ENCODE measurements around the gene PACS2.
A peak's percentile ranks its signal among the peaks of the same experiment; 100 is the strongest.

The PACS2 gene

DNA sequence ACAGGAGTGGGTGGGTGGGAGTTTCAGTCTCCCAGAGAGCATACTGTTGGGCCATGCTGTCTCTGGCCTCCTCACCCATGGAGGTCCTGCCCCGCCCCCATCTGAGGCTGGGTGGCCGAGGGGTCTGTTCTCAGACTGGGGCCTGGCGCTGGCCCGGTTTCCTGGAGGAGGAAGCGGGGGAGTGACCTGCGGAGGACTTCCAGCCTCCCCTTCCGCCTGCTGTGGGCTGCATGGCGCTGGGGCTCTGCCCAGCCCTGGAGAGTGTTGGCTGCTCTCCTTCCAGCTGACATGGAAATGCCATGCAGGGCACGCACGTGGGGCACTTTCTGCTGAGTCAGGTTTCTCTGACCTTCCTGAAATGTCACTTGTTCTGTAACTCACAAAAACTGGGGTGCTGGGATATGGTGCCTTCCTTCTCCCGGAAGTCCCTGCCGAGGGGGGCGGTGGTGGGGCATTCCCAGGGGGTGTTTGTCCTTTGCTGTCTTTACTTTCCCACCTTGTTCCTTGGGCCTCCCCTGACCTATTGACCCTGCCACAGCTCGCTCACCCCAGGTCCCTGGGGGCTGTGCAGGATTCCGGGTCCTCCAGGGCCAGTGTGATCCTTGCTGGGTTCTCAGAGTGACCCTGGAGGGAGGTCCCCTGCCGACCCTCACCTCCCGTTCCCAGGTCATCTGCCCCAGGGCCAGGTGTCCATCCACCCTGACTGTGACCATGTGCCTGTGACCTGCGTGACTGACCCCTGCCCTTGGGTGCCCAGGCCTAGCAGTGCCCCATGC, 23.6 kb downstream of the PACS2 start:
- Histone ChIP-seq H3K27me3 (ENCODE audit: insufficient read depth, poor library complexity, severe bottlenecking) (no peaks in the 10 kb centered on the region), H3K4me3 (ENCODE audit: severe bottlenecking) (no peak overlapping the region), H3K4me1 (ENCODE audit: insufficient read depth, poor library complexity, severe bottlenecking) (no peaks in the 10 kb centered on the region), H3K36me3 (ENCODE audit: low read depth) (no peaks in the 10 kb centered on the region), H3K9me3 (ENCODE audit: severe bottlenecking) (no peaks in the 10 kb centered on the region), H3K27ac (ENCODE audit: poor library complexity, severe bottlenecking) (no peak overlapping the region)
- TF ChIP-seq CTCF (IDR thresholded peaks at IDR 0.05; ENCODE audit: poor library complexity, severe bottlenecking): no peak
- no peak for ATAC-seq (ENCODE audit: low read depth)
- DNase-seq (ENCODE audit: low spot score): peak; percentile 65

GRCh38 chr14:105340821-105341733, 26.5 kb downstream of the PACS2 start:
- Histone ChIP-seq H3K9me3 (ENCODE audit: severe bottlenecking) (peaks cover 2% of the 10 kb centered on the region), H3K4me3 (ENCODE audit: severe bottlenecking) (no peak overlapping the region), H3K27me3 (ENCODE audit: insufficient read depth, poor library complexity, severe bottlenecking) (no peaks in the 10 kb centered on the region), H3K36me3 (ENCODE audit: low read depth) (no peaks in the 10 kb centered on the region; the same call in 1 of the 2 replicates), H3K4me1 (ENCODE audit: insufficient read depth, poor library complexity, severe bottlenecking) (no peaks in the 10 kb centered on the region), H3K27ac (ENCODE audit: poor library complexity, severe bottlenecking) (no peak overlapping the region)
- DNase-seq (ENCODE audit: low spot score) (peak; percentile 70), ATAC-seq (ENCODE audit: low read depth) (no peak)
- no peak for TF ChIP-seq CTCF (IDR thresholded peaks at IDR 0.05; ENCODE audit: poor library complexity, severe bottlenecking)

DNA sequence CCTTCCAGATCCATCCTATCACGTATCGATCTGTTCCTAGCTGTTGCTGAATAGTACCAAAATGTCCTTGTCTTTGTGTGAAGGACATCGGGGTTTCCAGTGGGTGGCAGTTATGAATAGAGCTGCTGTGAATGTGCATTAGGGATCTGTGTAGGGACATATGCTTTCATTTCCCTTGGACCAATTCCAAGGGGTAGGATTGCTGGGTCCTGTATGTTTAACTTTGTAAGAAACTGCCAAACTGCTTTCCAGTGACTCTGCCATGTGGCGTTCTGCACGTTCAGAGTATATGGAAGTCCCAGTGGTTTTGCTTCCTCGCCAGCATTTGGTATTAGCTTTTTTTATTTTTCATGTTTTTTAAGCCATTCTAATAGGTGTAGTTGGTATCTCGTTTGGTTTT, 28.6 kb downstream of the PACS2 start:
- H3K27ac ChIP-seq (ENCODE audit: poor library complexity, severe bottlenecking): no peak overlapping the region
- no peaks in the 10 kb centered on the region; the same call in 1 of the 2 replicates for H3K36me3 ChIP-seq (ENCODE audit: low read depth)
- H3K27me3 ChIP-seq (ENCODE audit: insufficient read depth, poor library complexity, severe bottlenecking): no peaks in the 10 kb centered on the region
- TF ChIP-seq CTCF (IDR thresholded peaks at IDR 0.05; ENCODE audit: poor library complexity, severe bottlenecking): no peak
- H3K4me1 ChIP-seq (ENCODE audit: insufficient read depth, poor library complexity, severe bottlenecking): no peaks in the 10 kb centered on the region
- DNase-seq (ENCODE audit: low spot score) (no peak), ATAC-seq (ENCODE audit: low read depth) (no peak)
- peaks cover 2% of the 10 kb centered on the region for H3K9me3 ChIP-seq (ENCODE audit: severe bottlenecking)
- no peak overlapping the region for H3K4me3 ChIP-seq (ENCODE audit: severe bottlenecking)

- no peak overlapping the region for H3K27ac ChIP-seq (ENCODE audit: poor library complexity, severe bottlenecking)
- H3K4me3 ChIP-seq (ENCODE audit: severe bottlenecking): no peak overlapping the region
- no peaks in the 10 kb centered on the region; the same call in 1 of the 2 replicates for H3K36me3 ChIP-seq (ENCODE audit: low read depth)
- DNase-seq (ENCODE audit: low spot score): no peak
- ATAC-seq (ENCODE audit: low read depth): no peak
- peaks cover 2% of the 10 kb centered on the region for H3K9me3 ChIP-seq (ENCODE audit: severe bottlenecking)
- H3K27me3 ChIP-seq (ENCODE audit: insufficient read depth, poor library complexity, severe bottlenecking): no peaks in the 10 kb centered on the region
- no peak for TF ChIP-seq CTCF (IDR thresholded peaks at IDR 0.05; ENCODE audit: poor library complexity, severe bottlenecking)
- no peaks in the 10 kb centered on the region for H3K4me1 ChIP-seq (ENCODE audit: insufficient read depth, poor library complexity, severe bottlenecking)
Measured at GRCh38 chr14:105346200-105346533, 31.6 kb downstream of the PACS2 start.

All from RWPE2 (cell line).